HEK293T (cell line): Measurements from ENCODE around the gene SOST.

ENCODE experiments used
- ARNT ChIP-seq: fragments of 450-650 bp; IDR thresholded peaks from 2 replicates; pipeline ENCODE4 v1.6.1; 2017; ENCODE audit warnings: mild to moderate bottlenecking
- BHLHE40 ChIP-seq: fragments of 450-650 bp; IDR thresholded peaks from 2 replicates; pipeline ENCODE4 v1.6.1; 2016; ENCODE audit warnings: mild to moderate bottlenecking, moderate library complexity, borderline replicate concordance
- ELF4 ChIP-seq: fragments of 450-650 bp; IDR thresholded peaks from 2 replicates; pipeline ENCODE4 v1.6.1; 2017; ENCODE audit warnings: antibody characterized with exemption
- FOXA1 ChIP-seq: fragments of 450-650 bp; IDR thresholded peaks from 2 replicates; pipeline ENCODE4 v1.6.1; 2016; ENCODE audit warnings: mild to moderate bottlenecking
- FOXK2 ChIP-seq: fragments of 450-650 bp; IDR thresholded peaks from 2 replicates; pipeline ENCODE4 v1.6.1; 2016; ENCODE audit warnings: mild to moderate bottlenecking
- FOXM1 ChIP-seq: fragments of 450-650 bp; IDR thresholded peaks from 2 replicates; pipeline ENCODE4 v1.6.1; 2017; ENCODE audit warnings: mild to moderate bottlenecking, borderline replicate concordance
- L3MBTL2 ChIP-seq: fragments of 450-650 bp; conservative IDR thresholded peaks from 2 replicates; pipeline ENCODE4 v1.6.1; 2016; ENCODE audit warnings: mild to moderate bottlenecking
- LEF1 ChIP-seq: fragments of 450-650 bp; IDR thresholded peaks from 2 replicates; pipeline ENCODE4 v1.6.1; 2017; ENCODE audit warnings: mild to moderate bottlenecking, borderline replicate concordance
- NFRKB ChIP-seq: fragments of 450-650 bp; IDR thresholded peaks from 2 replicates; pipeline ENCODE4 v1.6.1; 2016; ENCODE audit warnings: mild to moderate bottlenecking, moderate library complexity
- SP1 ChIP-seq: fragments of 450-650 bp; IDR thresholded peaks from 2 replicates; pipeline ENCODE4 v1.6.1; 2017
- SUZ12 ChIP-seq: fragments of 450-650 bp; IDR thresholded peaks from 2 replicates; pipeline ENCODE4 v1.6.1; 2016; ENCODE audit warnings: mild to moderate bottlenecking
- ZNF384 ChIP-seq: fragments of 450-650 bp; IDR thresholded peaks from 2 replicates; pipeline ENCODE4 v1.6.1; 2016
- TF ChIP-seq, protein P1 (sequence below): fragments of 450-650 bp; IDR thresholded peaks from 2 replicates; pipeline ENCODE4 v1.6.1; 2016

- TF ChIP-seq BHLHE40 (no peak), ARNT (no peak), FOXM1 (no peak), SUZ12 (no peak), SP1 (no peak), FOXA1 (no peak), LEF1 (no peak), L3MBTL2 (no peak), FOXK2 (no peak), ELF4 (no peak), ZNF384 (no peak), NFRKB (no peak)
- TF ChIP-seq, protein P1, sequence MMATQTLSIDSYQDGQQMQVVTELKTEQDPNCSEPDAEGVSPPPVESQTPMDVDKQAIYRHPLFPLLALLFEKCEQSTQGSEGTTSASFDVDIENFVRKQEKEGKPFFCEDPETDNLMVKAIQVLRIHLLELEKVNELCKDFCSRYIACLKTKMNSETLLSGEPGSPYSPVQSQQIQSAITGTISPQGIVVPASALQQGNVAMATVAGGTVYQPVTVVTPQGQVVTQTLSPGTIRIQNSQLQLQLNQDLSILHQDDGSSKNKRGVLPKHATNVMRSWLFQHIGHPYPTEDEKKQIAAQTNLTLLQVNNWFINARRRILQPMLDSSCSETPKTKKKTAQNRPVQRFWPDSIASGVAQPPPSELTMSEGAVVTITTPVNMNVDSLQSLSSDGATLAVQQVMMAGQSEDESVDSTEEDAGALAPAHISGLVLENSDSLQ: no peak
These were observed 39.0 kb downstream of the SOST start for GRCh38 chr17:43719578-43719977.
